Pancreas (tissue), 10 donors: ENCODE results near the gene CHD9. TPM values are rescaled to one million over a fixed set of nuclear protein-coding genes. Genes with fewer than 3 reads are reported as not detected.
"Not testable (repeated sequence)": the region's sequence is repeated elsewhere in the genome, so short reads cannot be mapped to it uniquely, and the experiment has no call there.

Source experiments
- ATAC-seq, 4 donors: fragments of 200-7000 bp; cut with Tn5 transposase; one replicate each; pipeline versions ENCODE4 v1.8.0 to v1.9.1; 2020; ENCODE audit warnings: mild to moderate bottlenecking in 4 of 4, moderate library complexity in 4 of 4
- DNase-seq, 6 donors: peaks; one replicate each; pipeline ENCODE4 v3.0.0-alpha.2; 2020
- FAIRE-seq: peaks from 2 replicates; lab custom pipeline; 2012; peaks lifted over from hg19 to GRCh38; lab: Jason Lieb, UNC
- H3K27ac ChIP-seq, 4 donors: fragments of 200-600 bp; sonication (generic); 1 replicate in 3 of 4; 2 replicates in 1 of 4; pipeline versions ENCODE4 v1.5.0 to v1.8.0; 2020
- H3K27me3 ChIP-seq, 4 donors: fragments of 200-600 bp; one replicate each; pipeline ENCODE4 v1.8.0; 2021
- H3K36me3 ChIP-seq, 3 donors: fragments of 200-600 bp; sonication (generic) in 1 of 3; one replicate each; pipeline versions ENCODE4 v1.5.0 to v1.8.0; 2020 to 2021
- H3K4me1 ChIP-seq, 3 donors: fragments of 200-600 bp; one replicate each; pipeline ENCODE4 v1.8.0; 2021
- H3K4me3 ChIP-seq, 4 donors: fragments of 200-600 bp; sonication (generic) in 2 of 4; one replicate each; pipeline versions ENCODE4 v1.5.0 to v1.8.0; 2020 to 2021
- H3K9me3 ChIP-seq, 4 donors: fragments of 200-600 bp; one replicate each; pipeline ENCODE4 v1.8.0; 2021
- WGBS, 2 donors: extraction: QIAGEN DNeasy Blood & Tissue Kit; methylation state at CpG; one replicate each; pipeline ENCODE4 v1.1.7; 2013; 5-methylcytosine and 5-hydroxymethylcytosine counted together
- intact Hi-C, 3 donors: fragments of 100-400 bp; cut with DNase I; formaldehyde crosslinking; loops; one replicate each; pipeline versions ENCODE4 v1.11.1 to v1.14.2; 2022
- polyA plus RNA-seq, 2 donors: library from polyadenylated mRNA; stranded (reverse); fragments of 200-250 nt; gene quantifications; one replicate each; pipeline ENCODE4 v1.2.3, GENCODE V29; 2013
- total RNA-seq, 6 donors: library from RNA; stranded (reverse); fragmentation: NEBNext Ultra II Directional in 4 of 6; extraction: Animal tissue kit (Norgen Biotek cat#: 25700) in 4 of 6; gene quantifications; one replicate each; pipeline versions ENCODE4 v1.2.1 to v1.2.4, GENCODE V29; 2021 to 2023
- TF ChIP-seq, protein P1 (sequence below), 4 donors: fragments of 200-600 bp; sonication (generic) in 3 of 4; IDR thresholded peaks; one replicate each; pipeline versions ENCODE4 v1.5.0 to v1.8.0; 2021; ENCODE audit warnings: antibody characterized with exemption in 4 of 4
- donor health status: healthy with polysubstance abuse.
- donor health status: DM: no; HTN: no; CAD: no; lungs with moderate emphysema.
- donor health status: DM: no; HTN: no; CAD: no.
- donor health status: control.
- donor health status: control.
- donor health status: Bipolar disorder and iron deficiency.
- donor health status: DM: yes; HTN: yes; CAD: no.
- donor health status: DM: no; HTN: no; CAD: no.
- donor health status: DM: no; HTN: no; CAD: no.
- donor health status: DM: yes; HTN: yes; CAD: no.

Gene CHD9
- total and polyA plus RNA-seq, 8 donors = 7.2 to 40.9 (median 30.1) TPM

DNA sequence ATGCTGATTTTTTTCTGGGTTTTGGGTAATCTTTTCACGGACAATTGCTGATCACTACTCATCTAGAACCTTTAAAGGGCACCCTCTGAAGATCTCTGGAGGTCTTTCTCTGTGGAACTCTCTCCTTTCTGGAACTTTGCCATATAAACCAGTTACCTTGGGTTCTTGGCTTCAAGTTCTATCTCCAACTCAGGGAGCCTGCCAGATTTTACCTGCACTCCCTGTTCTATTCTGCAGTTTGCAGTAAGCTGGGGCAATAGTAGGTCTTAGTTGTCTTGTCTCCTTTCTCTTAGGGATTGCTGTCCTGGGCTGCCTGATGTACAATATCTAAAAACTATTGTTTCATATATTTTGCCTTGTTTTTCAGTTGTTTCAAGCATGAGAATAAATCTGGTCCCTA, 120.3 kb downstream of the CHD9 start:
- no peaks in the 10 kb centered on the region for H3K4me1 ChIP-seq
- no peaks in the 10 kb centered on the region for H3K9me3 ChIP-seq
- no peaks in the 10 kb centered on the region for H3K36me3 ChIP-seq
- intact Hi-C loops = no loop called here
- FAIRE-seq (no peak), DNase-seq (no peak), ATAC-seq (peak in 3 of 4 donors; percentile 55 to 76 (median 61))
- TF ChIP-seq, protein P1, sequence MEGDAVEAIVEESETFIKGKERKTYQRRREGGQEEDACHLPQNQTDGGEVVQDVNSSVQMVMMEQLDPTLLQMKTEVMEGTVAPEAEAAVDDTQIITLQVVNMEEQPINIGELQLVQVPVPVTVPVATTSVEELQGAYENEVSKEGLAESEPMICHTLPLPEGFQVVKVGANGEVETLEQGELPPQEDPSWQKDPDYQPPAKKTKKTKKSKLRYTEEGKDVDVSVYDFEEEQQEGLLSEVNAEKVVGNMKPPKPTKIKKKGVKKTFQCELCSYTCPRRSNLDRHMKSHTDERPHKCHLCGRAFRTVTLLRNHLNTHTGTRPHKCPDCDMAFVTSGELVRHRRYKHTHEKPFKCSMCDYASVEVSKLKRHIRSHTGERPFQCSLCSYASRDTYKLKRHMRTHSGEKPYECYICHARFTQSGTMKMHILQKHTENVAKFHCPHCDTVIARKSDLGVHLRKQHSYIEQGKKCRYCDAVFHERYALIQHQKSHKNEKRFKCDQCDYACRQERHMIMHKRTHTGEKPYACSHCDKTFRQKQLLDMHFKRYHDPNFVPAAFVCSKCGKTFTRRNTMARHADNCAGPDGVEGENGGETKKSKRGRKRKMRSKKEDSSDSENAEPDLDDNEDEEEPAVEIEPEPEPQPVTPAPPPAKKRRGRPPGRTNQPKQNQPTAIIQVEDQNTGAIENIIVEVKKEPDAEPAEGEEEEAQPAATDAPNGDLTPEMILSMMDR (IDR thresholded peaks at IDR 0.05) = no peak
- H3K4me3 ChIP-seq = no peak overlapping the region
- H3K27me3 ChIP-seq = no peaks in the 10 kb centered on the region
- no peak overlapping the region for H3K27ac ChIP-seq
- WGBS, 2 donors = 63 to 68% methylated on average over 1 of the region's 1 CpG

DNA sequence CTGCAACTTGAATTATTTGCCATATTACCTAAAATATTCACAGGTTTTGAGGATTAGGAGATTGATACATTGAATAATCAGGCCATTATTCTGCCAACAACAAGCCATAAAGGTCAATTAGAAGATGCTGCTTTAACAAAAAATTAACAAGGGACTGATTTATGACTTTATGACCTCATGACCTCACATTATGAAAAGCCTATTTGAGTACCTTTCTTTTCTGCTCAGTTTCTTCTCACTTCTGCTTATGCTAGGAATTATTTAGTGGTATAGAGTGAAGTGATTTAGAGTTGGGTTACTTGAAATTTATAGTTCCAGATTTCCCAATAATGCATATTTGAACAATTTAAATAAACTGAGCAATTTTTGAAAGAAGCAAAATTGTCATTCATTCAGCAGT, 121.6 kb downstream of the CHD9 start:
- TF ChIP-seq, protein P1 (IDR thresholded peaks at IDR 0.05) = no peak
- H3K4me3 ChIP-seq = no peak overlapping the region
- ATAC-seq = no peak
- DNase-seq = no peak
- no peak for FAIRE-seq
- intact Hi-C loops = no loop called here
- no peaks in the 10 kb centered on the region for H3K4me1 ChIP-seq
- no peaks in the 10 kb centered on the region for H3K9me3 ChIP-seq
- no peak overlapping the region for H3K27ac ChIP-seq
- no peaks in the 10 kb centered on the region for H3K27me3 ChIP-seq
- H3K36me3 ChIP-seq = no peaks in the 10 kb centered on the region

DNA sequence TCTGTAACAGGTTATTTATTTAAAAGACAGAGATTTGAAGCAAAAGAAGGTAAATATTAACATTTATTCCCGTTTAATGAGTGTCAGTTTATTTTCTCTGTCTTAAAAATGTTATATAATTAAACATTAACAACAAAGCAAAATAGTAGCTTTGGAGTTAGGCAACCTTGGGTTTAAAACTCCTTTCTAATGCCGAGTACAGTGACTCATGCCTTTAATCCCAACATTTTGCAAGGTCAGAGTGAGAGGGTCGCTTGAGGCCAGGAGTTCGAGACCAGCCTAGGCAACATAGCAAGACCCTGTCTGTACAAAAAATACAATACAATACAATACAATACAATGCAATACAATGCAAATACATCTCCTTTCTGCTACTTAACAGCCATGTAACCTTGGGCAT, 128.7 kb downstream of the CHD9 start:
- TF ChIP-seq, protein P1 (IDR thresholded peaks at IDR 0.05) = no peak
- Histone ChIP-seq H3K9me3 (no peaks in the 10 kb centered on the region), H3K4me1 (no peaks in the 10 kb centered on the region), H3K27me3 (no peaks in the 10 kb centered on the region), H3K36me3 (no peaks in the 10 kb centered on the region), H3K27ac (no peak overlapping the region), H3K4me3 (no peak overlapping the region)
- intact Hi-C loops = no loop called here
- ATAC-seq (no peak), DNase-seq (no peak), FAIRE-seq (no peak)
- WGBS, 2 donors = 55 to 56% methylated on average over 4 of the region's 4 CpGs

DNA sequence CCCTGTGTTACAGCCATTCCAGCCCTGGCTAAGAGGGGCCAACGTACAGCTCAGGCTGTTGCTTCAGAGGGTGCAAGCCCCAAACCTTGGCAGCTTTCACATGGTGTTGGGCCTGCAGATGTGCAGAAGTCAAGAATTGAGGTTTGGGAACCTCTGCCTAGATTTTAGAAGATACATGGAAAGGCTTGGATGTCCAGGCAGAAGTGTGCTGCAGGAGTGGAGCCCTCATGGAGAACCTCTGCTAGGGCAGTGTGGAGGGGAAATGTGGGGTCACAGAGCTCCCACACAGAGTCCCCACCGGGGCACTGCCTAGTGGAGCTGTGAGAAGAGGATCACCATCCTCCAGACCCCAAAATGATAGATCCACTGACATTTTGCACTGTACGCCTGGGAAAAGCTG, 130.9 kb downstream of the CHD9 start:
- H3K36me3 ChIP-seq, ATAC-seq, H3K27me3 ChIP-seq, H3K4me3 ChIP-seq, intact Hi-C loops, FAIRE-seq, H3K4me1 ChIP-seq, H3K27ac ChIP-seq, DNase-seq, H3K9me3 ChIP-seq: not testable (repeated sequence)
- WGBS, 2 donors = 95 to 100% methylated on average over 3 of the region's 3 CpGs

DNA sequence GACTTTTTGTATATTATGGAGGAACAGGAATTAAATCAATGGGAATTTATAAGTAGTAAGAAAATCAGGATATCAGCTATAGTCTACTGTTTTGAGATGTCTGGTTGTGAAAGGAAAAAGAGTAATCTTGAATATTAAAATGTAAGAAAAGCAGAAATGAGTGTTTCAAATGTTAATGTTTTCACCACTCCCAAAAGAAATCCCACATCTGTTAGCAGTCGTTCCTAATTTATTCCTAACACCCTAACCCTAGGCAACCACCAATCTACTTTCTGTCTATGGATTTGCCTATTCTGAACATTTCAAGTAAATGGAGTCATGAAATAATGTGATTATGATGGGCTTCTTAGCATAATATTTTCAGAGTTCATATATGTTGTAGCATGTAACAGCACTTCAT, 133.0 kb downstream of the CHD9 start:
- FAIRE-seq = no peak
- no peak for DNase-seq
- Histone ChIP-seq H3K27ac (no peak overlapping the region), H3K36me3 (no peaks in the 10 kb centered on the region), H3K27me3 (no peaks in the 10 kb centered on the region), H3K4me1 (no peaks in the 10 kb centered on the region), H3K9me3 (no peaks in the 10 kb centered on the region), H3K4me3 (no peak overlapping the region)
- no peak for ATAC-seq
- 90 to 94% methylated on average over 1 of the region's 1 CpG for WGBS, 2 donors
- TF ChIP-seq, protein P1 (IDR thresholded peaks at IDR 0.05) = no peak
- intact Hi-C loops = no loop called here
